GM19023 (cell line): ENCODE data around the gene EYS.
"Not testable (repeated sequence)": the region's sequence is repeated elsewhere in the genome, so short reads cannot be mapped to it uniquely, and the experiment has no call there.

Experiments
- ATAC-seq: cut with Tn5 transposase; IDR thresholded peaks from one replicate; pipeline ENCODE4 v1.9.1; 2021; ENCODE audit warnings: mild to moderate bottlenecking, moderate library complexity; ENCODE audit not compliant: unreplicated experiment

The EYS gene

DNA sequence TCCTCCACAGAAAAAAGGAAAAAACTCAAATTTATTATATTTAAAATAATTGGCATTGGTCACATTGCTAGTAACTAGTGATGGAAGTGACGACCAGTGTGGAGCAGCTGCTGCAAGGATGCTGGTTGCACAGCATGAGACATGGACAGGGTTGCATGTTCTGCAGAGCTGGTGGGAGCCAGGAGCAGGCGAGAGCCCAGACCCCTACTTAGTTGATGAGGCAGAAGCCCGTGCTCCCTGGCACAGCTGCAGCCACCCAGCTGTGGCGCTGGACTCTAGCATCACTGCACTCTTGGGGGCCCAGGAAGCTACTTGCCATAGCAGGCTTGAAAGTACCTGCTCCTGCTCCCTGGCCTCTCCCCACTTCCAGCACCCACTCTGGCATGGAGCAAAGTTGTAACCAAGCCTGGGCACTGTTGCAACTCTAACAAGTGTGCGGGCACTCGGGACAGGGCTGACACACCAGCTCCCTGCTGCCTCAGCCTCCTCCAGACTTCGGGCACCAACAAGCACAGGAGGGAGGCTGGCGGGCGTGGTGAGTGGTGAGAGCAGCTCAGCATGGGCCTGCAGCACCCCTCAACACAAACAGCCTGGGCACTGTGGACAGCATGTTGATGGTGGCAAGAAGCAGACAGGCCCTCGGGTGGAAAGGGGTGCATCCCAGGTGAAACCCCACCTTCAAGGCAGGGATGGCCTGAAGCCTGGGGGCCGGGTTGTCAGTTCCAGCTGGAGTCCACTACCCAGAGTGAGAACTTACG, 69.6 kb downstream of the EYS start:
- no peak for ATAC-seq

DNA sequence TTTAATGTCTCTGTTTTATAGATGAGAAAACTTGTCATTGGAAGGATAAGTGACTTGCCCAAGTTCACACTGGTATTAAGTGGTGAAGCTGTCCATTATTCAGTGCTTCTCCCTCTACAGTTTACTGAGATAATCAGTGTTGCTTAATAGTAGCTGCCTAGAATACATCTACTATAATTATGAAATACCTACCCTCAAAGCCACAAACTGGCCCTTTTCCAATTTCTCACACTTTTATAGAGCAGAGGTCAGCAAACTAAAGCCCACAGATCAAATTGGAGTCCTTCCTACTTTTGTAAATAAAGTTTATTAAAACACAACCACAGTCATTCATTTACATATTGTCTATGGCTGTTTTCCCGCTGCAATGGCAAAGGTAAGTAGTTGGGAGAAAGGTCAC, 73.5 kb downstream of the EYS start:
- ATAC-seq, result no peak

DNA sequence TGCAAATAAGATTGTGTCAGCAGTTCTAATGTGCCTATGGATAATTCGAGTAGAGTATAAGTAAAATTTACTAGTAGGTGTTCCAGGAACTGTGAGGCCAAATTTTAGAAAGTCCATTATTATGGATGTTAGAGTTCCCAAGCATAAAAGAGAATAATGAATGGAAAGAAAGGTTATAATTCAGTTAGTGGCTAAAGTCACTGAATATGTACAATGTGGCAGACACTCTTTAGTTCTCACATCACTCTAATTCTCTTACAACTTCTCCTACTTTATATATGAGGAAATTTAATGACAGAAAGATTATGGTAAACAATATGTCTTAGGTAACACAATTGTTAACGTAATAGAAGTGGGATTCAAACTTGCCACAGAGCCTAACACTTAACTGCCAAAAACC, 75.3 kb downstream of the EYS start:
- ATAC-seq, result no peak

DNA sequence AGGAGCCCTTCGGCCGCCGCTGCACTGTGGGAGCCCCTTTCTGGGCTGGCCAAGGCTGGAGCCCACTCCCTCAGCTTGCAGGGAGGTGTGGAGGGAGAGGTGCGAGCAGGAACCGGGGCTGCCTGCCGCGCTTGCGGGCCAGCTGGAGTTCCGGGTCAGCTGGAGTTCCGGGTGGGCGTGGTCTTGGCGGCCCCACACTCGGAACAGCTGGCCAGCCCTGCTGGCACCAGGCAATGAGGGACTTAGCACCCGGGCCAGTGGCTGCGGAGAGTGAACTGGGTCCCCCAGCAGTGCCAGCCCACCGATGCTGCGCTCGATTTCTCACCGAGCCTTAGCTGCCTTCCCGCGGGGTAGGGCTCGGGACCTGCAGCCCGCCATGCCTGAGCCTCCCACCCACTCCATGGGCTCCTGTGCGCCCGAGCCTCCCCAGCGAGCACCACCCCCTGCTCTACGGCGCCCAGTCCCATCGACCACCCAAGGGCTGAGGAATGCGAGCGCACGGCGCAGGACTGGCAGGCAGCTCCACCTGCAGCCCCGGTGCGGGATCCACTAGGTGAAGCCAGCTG, 79.5 kb downstream of the EYS start:
- not testable (repeated sequence) for ATAC-seq

GRCh38 chr6:65627015-65627414, 80.0 kb downstream of the EYS start:
- ATAC-seq, result no peak

- no peak for ATAC-seq
These were observed 83.5 kb downstream of the EYS start for GRCh38 chr6:65623566-65623965.

- ATAC-seq, result no peak
These were observed 96.3 kb downstream of the EYS start for GRCh38 chr6:65610746-65611145.

GRCh38 chr6:65595540-65595939, 111.5 kb downstream of the EYS start:
- no peak for ATAC-seq

DNA sequence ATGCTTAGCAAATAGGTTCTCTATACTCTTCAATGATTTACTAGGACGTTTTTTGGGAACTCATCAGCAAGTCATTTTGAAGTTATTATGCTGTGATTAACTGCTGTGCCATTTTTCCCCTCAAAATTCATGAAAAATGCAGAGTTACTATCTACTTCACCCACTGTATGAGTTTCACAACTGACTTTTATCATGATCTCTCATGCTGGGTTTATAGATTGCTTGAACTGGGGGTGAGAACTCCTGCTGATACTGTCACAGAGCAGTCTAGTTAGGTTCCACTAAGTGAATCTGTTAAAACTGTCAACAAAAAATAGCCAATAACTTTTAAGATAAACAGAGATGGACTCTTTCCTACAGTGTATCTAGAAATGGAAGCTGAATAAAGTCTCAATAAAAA, 136.7 kb downstream of the EYS start:
- no peak for ATAC-seq

- ATAC-seq, result no peak
These were observed 137.5 kb downstream of the EYS start for GRCh38 chr6:65569505-65569904.

DNA sequence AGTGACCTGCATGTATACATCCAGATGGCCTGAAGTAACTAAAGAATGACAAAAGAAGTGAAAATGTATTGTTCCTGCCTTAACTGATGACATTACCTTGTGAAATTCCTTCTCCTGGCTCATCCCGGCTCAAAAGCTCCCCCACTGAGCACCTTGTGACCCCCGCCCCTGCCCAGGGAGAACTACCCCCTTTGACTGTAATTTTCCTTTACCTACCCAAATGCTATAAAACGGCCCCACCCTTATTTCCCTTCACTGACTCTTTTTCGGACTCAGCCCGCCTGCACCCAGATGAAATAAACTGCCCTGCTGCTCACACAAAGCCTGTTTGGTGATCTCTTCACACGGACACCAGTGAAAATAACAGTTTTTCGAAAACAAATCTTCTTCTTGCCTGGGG, 138.0 kb downstream of the EYS start:
- not testable (repeated sequence) for ATAC-seq

DNA sequence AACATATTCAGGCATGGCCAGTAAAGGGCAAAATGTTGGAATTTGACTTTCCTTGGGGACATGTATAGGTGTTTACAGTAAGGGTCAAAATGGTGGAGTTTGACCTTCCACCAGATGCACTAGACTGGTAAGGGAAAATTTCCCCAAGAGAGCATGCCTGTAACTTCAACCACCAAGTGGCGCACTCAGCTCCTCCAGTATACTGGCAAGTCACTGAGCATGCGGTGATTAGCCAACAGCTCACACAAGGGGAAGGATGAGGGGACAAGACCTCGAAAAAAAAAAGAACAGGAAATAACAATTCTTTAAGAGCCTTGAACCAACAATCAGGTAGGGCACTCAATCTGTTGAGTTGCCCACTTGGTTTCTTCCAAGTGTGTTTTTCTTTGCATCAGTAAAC, 140.9 kb downstream of the EYS start:
- no peak for ATAC-seq

GRCh38 chr6:65558071-65558470, 149.0 kb downstream of the EYS start:
- ATAC-seq, result no peak

DNA sequence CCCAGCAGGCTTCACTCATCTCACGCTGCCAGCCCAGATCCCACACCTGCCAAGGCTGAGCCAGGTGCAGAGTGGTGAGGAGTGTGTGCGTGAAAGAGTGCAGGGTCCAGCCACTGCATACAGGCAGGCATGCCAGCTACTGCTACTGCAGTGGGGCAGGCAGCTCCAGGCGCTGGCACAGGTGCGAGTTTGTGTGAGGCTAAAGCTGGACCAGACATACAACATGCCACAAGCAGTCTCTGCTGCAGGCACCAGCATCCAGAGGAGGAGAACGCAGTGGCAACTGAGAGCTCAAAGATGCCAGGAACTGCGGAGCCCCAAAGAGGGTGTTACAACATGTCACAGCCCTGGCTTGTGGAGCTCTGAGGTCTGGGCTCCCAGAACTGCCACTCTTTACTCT, 149.8 kb downstream of the EYS start:
- no peak for ATAC-seq

GRCh38 chr6:65546894-65547293, 160.1 kb downstream of the EYS start:
- ATAC-seq, result no peak

GRCh38 chr6:65545920-65546319, 161.1 kb downstream of the EYS start:
- no peak for ATAC-seq

DNA sequence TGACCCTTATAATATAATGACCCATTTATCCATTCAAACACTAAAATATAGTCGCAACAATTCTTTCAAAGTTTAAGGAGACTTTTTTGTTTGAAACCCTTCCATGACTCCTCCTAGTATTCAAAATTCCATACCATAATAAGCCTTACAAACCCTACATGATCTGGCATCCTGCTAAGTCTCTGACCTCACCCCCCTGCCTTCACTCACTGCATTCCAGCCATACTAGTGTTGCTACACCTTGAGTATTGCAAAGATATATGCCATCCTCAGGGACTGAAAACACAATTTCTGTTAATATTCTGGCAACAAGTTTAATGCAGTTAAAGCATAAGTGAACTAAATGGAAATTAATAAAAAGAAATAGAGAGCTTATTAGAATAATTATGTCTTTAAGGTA, 168.4 kb downstream of the EYS start:
- ATAC-seq, result no peak

DNA sequence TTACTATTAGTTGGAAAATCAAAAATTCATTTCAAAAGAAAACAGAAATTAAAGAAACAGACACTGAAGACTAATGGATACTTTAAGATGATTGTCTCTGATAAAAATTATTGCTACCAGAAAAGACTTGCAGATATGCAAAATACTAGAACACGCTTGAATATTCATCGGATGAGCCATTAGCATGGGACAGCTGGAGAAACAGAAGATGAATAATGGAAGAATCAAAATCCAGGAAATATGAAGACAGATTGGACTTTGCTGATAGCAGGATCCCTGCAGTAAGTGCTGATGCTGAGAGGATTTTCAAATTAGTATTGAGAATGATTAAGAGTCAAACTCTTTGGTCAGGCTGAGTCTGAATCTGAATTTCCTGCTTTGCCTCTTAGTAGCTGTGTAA, 169.4 kb downstream of the EYS start:
- ATAC-seq, result no peak

DNA sequence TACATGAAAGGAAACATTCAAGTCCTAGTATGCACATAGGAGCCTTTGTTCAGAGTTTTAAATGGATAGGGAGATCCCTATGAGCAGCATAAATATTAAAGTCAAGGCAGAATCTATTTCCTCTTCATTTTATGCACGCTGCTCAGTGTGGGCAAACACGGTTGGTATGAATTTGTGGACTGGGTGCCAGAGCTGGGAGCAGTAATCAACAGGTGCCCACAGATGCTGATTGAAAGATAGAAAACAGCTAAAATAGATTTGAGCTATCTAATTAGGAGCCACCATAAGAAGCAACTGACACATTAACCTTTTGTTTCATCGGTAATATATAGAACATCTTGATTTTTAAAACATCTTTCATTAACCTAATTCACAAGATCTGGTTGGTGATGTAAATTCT, 175.5 kb downstream of the EYS start:
- no peak for ATAC-seq

DNA sequence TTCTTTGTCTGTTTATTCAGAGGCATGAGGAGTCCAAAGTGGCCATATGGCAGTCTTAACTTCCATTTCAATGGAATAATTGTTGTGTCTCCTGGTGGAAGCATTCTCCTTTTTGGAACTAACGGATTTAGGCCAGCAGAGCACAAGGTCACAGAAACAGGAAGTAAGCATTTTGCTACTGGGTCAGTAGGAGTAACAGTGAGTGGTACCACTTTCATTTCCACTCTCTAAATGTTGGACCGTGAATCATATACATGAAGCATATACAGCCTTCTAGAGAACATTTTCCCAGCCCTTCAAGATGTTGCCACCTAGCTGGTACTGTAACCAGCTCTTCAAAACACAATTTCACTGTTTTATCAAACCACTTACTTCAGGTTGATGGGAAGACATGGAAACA, 182.8 kb downstream of the EYS start:
- ATAC-seq, result no peak

DNA sequence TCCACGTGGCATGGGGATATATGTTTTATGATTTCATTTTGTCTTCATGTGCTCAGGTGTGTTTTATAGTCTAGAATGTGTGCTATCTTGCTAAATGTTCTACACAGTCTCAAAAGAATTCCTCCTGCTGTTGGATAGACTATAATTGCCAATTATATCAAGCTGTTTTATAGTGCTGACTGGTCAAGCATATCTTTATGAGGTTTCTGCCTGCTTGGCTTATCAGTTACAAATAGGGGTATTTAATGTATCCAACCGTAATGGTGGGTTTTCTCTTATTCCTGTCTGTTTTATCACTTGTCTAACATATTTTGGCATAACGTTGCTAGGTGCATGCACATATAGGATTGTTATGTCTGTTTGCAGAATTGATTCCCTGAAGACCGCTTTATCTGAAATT, 201.3 kb downstream of the EYS start:
- no peak for ATAC-seq

GRCh38 chr6:65501045-65501444, 206.0 kb downstream of the EYS start:
- no peak for ATAC-seq

DNA sequence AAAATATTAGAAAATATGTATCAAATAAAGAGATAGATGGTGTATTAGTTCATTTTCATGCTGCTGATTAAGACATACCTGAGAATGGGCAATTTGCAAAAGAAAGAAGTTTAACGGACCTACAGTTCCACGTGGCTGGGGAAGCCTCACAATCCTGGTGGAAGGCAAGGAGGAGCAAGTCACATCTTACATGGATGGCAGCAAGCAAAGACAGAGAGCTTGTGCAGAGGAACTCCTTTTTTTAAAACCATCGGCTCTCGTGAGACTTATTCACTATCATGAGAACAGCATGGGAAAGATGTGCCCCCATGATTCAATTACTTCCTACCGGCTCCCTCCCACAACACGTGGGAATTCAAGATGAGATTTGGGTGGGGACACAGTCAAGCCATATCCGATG, 223.4 kb downstream of the EYS start:
- ATAC-seq, result not testable (repeated sequence)
